Mesendoderm (in vitro differentiated cells): ENCODE results near the gene SFR1.
A peak's percentile ranks its signal among the peaks of the same experiment; 100 is the strongest.

Experiments used
- DNase-seq: peaks from one replicate; pipeline ENCODE4 v3.0.0; 2013
- H2AK5ac ChIP-seq: 2 replicates; pipeline ENCODE4 v1.6.1; 2013; ENCODE audit warnings: low read length, inconsistent platforms
- H2BK120ac ChIP-seq: 2 replicates; pipeline ENCODE4 v1.6.1; 2013; ENCODE audit warnings: low read depth, mild to moderate bottlenecking, low read length, moderate library complexity, mixed read lengths
- H2BK15ac ChIP-seq: replicated peaks from 2 replicates; pipeline ENCODE4 v1.6.1; 2013; ENCODE audit warnings: low read depth, mild to moderate bottlenecking, moderate library complexity
- H2BK5ac ChIP-seq: 2 replicates; pipeline ENCODE4 v1.6.1; 2013; ENCODE audit warnings: low read length, inconsistent platforms
- H3K18ac ChIP-seq: 2 replicates; pipeline ENCODE4 v1.6.1; 2013; ENCODE audit warnings: mild to moderate bottlenecking, low read length, mixed read lengths
- H3K23ac ChIP-seq: one replicate; pipeline ENCODE4 v1.6.1; 2013; ENCODE audit warnings: low read length
- H3K27ac ChIP-seq: 2 replicates; pipeline ENCODE4 v1.5.1; 2013; ENCODE audit warnings: low read depth, mild to moderate bottlenecking, inconsistent platforms, low read length, moderate library complexity
- H3K27me3 ChIP-seq: 2 replicates; pipeline ENCODE4 v1.6.1; 2013; ENCODE audit warnings: low read length, control low read depth, mild to moderate bottlenecking, inconsistent platforms; ENCODE audit not compliant: insufficient read depth, poor library complexity
- H3K36me3 ChIP-seq: 2 replicates; pipeline ENCODE4 v1.6.1; 2013; ENCODE audit warnings: low read length, inconsistent platforms; ENCODE audit not compliant: control insufficient read depth, insufficient read depth
- H3K4ac ChIP-seq: one replicate; pipeline ENCODE4 v1.6.1; 2013; ENCODE audit warnings: low read depth, mild to moderate bottlenecking, low read length, moderate library complexity
- H3K4me1 ChIP-seq: 2 replicates; pipeline ENCODE4 v1.6.1; 2013; ENCODE audit warnings: low read depth, low read length, inconsistent platforms; ENCODE audit not compliant: control insufficient read depth
- H3K4me2 ChIP-seq: 2 replicates; pipeline ENCODE4 v1.6.1; 2013; ENCODE audit warnings: low read length
- H3K4me3 ChIP-seq: 2 replicates; pipeline ENCODE4 v1.5.1; 2013; ENCODE audit warnings: mild to moderate bottlenecking, low read length
- H3K56ac ChIP-seq: one replicate; pipeline ENCODE4 v1.6.1; 2013; ENCODE audit warnings: low read length
- H3K79me1 ChIP-seq: 2 replicates; pipeline ENCODE4 v1.6.1; 2013; ENCODE audit warnings: low read length, inconsistent platforms
- H3K79me2 ChIP-seq: 2 replicates; pipeline ENCODE4 v1.6.1; 2013; ENCODE audit warnings: mild to moderate bottlenecking, low read length; ENCODE audit not compliant: control insufficient read depth, insufficient read depth
- H3K9ac ChIP-seq: 2 replicates; pipeline ENCODE4 v1.6.1; 2013; ENCODE audit warnings: low read length, inconsistent platforms
- H4K5ac ChIP-seq: one replicate; pipeline ENCODE4 v1.6.1; 2013; ENCODE audit warnings: low read length
- H4K8ac ChIP-seq: one replicate; pipeline ENCODE4 v1.6.1; 2013; ENCODE audit warnings: low read depth, mild to moderate bottlenecking, control low read depth, low read length, moderate library complexity
- WGBS: extraction: QIAGEN DNeasy Blood & Tissue Kit; methylation state at CpG from one replicate; pipeline ENCODE4 v1.1.7; 2013; ENCODE audit warnings: low lambda C conversion rate, missing lambda C conversion rate; ENCODE audit not compliant: insufficient coverage; ENCODE audit errors: extremely low coverage; 5-methylcytosine and 5-hydroxymethylcytosine counted together

Gene SFR1

GRCh38 chr10:104077663-104078151 lies 44.3 kb upstream of the SFR1 start:
- Histone ChIP-seq H2BK120ac (no peak overlapping the region), H2BK15ac (no peak overlapping the region), H3K27me3 (no peaks in the 10 kb centered on the region), H3K36me3 (no peaks in the 10 kb centered on the region), H3K4me3 (no peak overlapping the region), H3K4ac (no peak overlapping the region), H3K27ac (no peak overlapping the region), H3K79me1 (no peaks in the 10 kb centered on the region), H3K18ac (no peak overlapping the region), H3K23ac (no peak overlapping the region), H2AK5ac (no peak overlapping the region), H4K8ac (no peak overlapping the region), H4K5ac (no peak overlapping the region), H2BK5ac (no peak overlapping the region), H3K79me2 (no peaks in the 10 kb centered on the region), H3K4me1 (peaks cover 2% of the 10 kb centered on the region), H3K9ac (no peak overlapping the region), H3K4me2 (no peak overlapping the region), H3K56ac (no peak overlapping the region)
- DNase-seq, result no peak
- no CpG with 5 or more reads among the region's 5 CpGs for WGBS

DNA sequence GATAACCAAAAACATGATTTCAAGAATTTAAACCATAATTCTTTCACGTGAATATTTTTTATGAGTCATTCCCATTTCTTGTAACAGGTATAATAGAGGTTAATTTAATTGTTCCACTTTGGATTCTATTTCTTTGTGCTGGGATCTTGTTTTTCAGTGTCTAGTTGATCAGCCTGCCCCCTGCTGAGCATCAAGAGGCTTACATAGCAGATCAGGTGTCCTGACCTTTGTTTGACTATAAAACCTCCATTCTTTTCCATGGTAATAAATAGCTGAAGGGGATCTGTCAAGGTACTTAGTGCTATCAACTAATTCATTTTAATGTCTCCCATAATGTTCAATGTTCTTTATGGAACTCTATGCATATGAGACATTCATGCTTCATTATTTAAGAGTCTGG lies 41.2 kb upstream of the SFR1 start:
- Histone ChIP-seq H4K8ac (no peak overlapping the region), H3K4ac (no peak overlapping the region), H4K5ac (no peak overlapping the region), H3K79me1 (no peaks in the 10 kb centered on the region), H2BK5ac (no peak overlapping the region), H2AK5ac (no peak overlapping the region), H3K27me3 (no peaks in the 10 kb centered on the region), H3K9ac (no peak overlapping the region), H3K18ac (no peak overlapping the region), H3K4me3 (no peak overlapping the region), H3K36me3 (no peaks in the 10 kb centered on the region), H3K23ac (no peak overlapping the region), H3K4me2 (no peak overlapping the region), H2BK120ac (no peak overlapping the region), H3K56ac (no peak overlapping the region), H3K4me1 (peaks cover 2% of the 10 kb centered on the region), H3K27ac (no peak overlapping the region), H2BK15ac (no peak overlapping the region), H3K79me2 (no peaks in the 10 kb centered on the region)
- peak; percentile 52 for DNase-seq
- no CpG with 5 or more reads among the region's 1 CpG for WGBS

DNA sequence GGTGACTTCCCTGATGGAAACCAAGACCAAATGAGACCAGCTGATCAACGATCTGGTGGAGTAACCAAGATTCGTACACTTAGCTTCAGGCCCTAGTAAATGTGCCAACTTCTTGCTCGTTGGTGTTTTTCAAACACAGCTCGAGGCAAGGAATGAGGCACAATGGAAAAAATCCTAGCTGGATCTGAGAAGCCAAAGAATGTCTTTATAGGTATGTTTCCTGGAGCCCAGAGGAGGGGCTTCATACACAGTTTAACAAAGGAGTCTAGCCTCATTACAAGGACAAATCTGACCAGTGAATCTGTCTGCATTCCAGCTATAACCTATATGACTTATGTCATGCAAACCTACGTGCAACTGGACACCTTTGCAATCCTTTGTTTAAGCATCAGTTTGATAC lies 40.0 kb upstream of the SFR1 start:
- no CpG with 5 or more reads among the region's 5 CpGs for WGBS
- Histone ChIP-seq H2BK5ac (no peak overlapping the region), H3K36me3 (no peaks in the 10 kb centered on the region), H2AK5ac (no peak overlapping the region), H3K79me2 (no peaks in the 10 kb centered on the region), H2BK15ac (no peak overlapping the region), H4K8ac (no peak overlapping the region), H2BK120ac (no peak overlapping the region), H3K56ac (no peak overlapping the region), H3K4me1 (peaks cover 2% of the 10 kb centered on the region), H3K18ac (no peak overlapping the region), H3K23ac (peak overlapping the region; percentile 17), H3K4me2 (no peak overlapping the region), H3K79me1 (no peaks in the 10 kb centered on the region), H3K9ac (no peak overlapping the region), H3K4ac (no peak overlapping the region), H3K27ac (no peak overlapping the region), H4K5ac (no peak overlapping the region), H3K4me3 (no peak overlapping the region), H3K27me3 (no peaks in the 10 kb centered on the region)
- peak; percentile 23 for DNase-seq

GRCh38 chr10:104084482-104085142 lies 37.4 kb upstream of the SFR1 start:
- no CpG with 5 or more reads among the region's 5 CpGs for WGBS
- Histone ChIP-seq H3K56ac (no peak overlapping the region), H3K23ac (no peak overlapping the region), H2AK5ac (no peak overlapping the region), H3K27me3 (no peaks in the 10 kb centered on the region), H2BK120ac (no peak overlapping the region), H4K8ac (no peak overlapping the region), H3K9ac (no peak overlapping the region), H3K18ac (no peak overlapping the region), H2BK15ac (no peak overlapping the region), H3K27ac (no peak overlapping the region), H3K4me3 (no peak overlapping the region), H3K4ac (no peak overlapping the region), H3K4me1 (no peaks in the 10 kb centered on the region), H3K79me2 (no peaks in the 10 kb centered on the region), H3K4me2 (no peak overlapping the region), H3K36me3 (no peaks in the 10 kb centered on the region), H4K5ac (no peak overlapping the region), H3K79me1 (no peaks in the 10 kb centered on the region), H2BK5ac (no peak overlapping the region)
- DNase-seq, result no peak

DNA sequence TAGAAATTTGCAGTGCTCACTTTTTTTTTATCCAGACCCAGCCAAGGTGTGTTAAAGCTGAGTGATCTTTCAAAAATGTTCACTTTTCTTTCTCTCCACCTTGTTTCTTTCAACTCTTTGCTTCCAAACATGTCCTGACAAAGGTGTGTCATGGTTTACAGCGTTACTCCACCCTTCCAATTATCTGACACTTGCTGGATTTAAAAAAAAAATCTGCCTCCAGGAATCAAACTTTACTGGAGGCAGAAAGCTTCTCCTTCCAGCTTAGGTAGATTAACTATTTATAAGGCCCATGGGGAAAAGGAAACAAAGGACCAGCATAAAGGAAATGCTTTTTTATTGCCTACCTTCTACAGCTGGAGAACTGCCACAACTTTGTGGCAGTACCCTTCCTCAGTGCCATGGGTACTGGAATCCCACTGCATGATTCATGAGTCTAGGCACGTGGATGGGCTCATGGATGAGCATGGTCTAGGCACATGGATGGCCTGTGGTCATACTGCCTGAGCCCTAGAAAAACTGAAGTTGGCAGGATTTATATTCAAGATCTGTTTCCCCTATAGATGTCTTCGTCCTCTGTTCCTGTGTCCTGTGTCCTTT lies 36.1 kb upstream of the SFR1 start, which contains the start of gene COL17A1:
COL17A1 (minus strand) TSS at position 80 of the 600 bp plus-strand sequence. CDS start 5,207 bp downstream, outside the sequence.
- no peak within 1 kb of the TSS for H3K4ac ChIP-seq
- H3K79me2 ChIP-seq, result no peaks in the 10 kb centered on the region
- no peak within 1 kb of the TSS for H4K5ac ChIP-seq
- H3K4me3 ChIP-seq, result no peak within 1 kb of the TSS
- no CpG with 5 or more reads among the region's 3 CpGs for WGBS
- no peak for DNase-seq
- no peak within 1 kb of the TSS for H2BK120ac ChIP-seq
- no peak within 1 kb of the TSS for H2BK15ac ChIP-seq
- no peaks in the 10 kb centered on the region for H3K36me3 ChIP-seq
- no peak within 1 kb of the TSS for H2BK5ac ChIP-seq
- no peak within 1 kb of the TSS for H3K56ac ChIP-seq
- no peak within 1 kb of the TSS for H3K27ac ChIP-seq
- H3K9ac ChIP-seq, result no peak within 1 kb of the TSS
- H3K79me1 ChIP-seq, result no peaks in the 10 kb centered on the region
- H3K23ac ChIP-seq, result no peak within 1 kb of the TSS
- H3K4me2 ChIP-seq, result no peak within 1 kb of the TSS
- no peaks in the 10 kb centered on the region for H3K4me1 ChIP-seq
- no peaks in the 10 kb centered on the region for H3K27me3 ChIP-seq
- no peak within 1 kb of the TSS for H3K18ac ChIP-seq
- H4K8ac ChIP-seq, result no peak within 1 kb of the TSS
- H2AK5ac ChIP-seq, result no peak within 1 kb of the TSS
